Lung (tissue), 12 donors: ENCODE data around the gene CPSF4. TPM values are rescaled to one million over a fixed set of nuclear protein-coding genes. Genes with fewer than 3 reads are reported as not detected.

Source experiments
- ATAC-seq: fragments of 200-7000 bp; cut with Tn5 transposase; one replicate; pipeline ENCODE4 v1.9.1; 2020; ENCODE audit warnings: moderate number of reproducible peaks; ENCODE audit not compliant: insufficient read depth, low FRiP score
- DNase-seq, 3 donors: peaks; one replicate each; pipeline ENCODE4 v3.0.0-alpha.2; 2013 to 2017
- H3K27ac ChIP-seq, 2 donors: one replicate each; pipeline ENCODE4 v1.5.1; 2013; ENCODE audit warnings: mild to moderate bottlenecking in 2 of 2, moderate library complexity in 2 of 2, control low read depth in 1 of 2, inconsistent platforms in 1 of 2, low read depth in 1 of 2, low read length in 1 of 2
- H3K27me3 ChIP-seq, 3 donors: one replicate each; pipeline ENCODE4 v1.5.1; 2013; ENCODE audit warnings: low read length in 2 of 3; ENCODE audit not compliant: control insufficient read depth in 3 of 3, insufficient read depth in 3 of 3
- H3K36me3 ChIP-seq, 4 donors: one replicate each; pipeline ENCODE4 v1.5.1; 2013; ENCODE audit warnings: low read length in 4 of 4, mild to moderate bottlenecking in 1 of 4, moderate library complexity in 1 of 4; ENCODE audit not compliant: control insufficient read depth in 4 of 4, insufficient read depth in 4 of 4
- H3K4me1 ChIP-seq, 5 donors: one replicate each; pipeline ENCODE4 v1.5.1; 2013; ENCODE audit warnings: low read length in 5 of 5, mild to moderate bottlenecking in 2 of 5, moderate library complexity in 1 of 5; ENCODE audit not compliant: control insufficient read depth in 5 of 5, insufficient read depth in 5 of 5
- H3K4me3 ChIP-seq: one replicate; pipeline ENCODE4 v1.5.1; 2013; ENCODE audit warnings: mild to moderate bottlenecking, control low read depth, moderate library complexity
- H3K9ac ChIP-seq, 2 donors: one replicate each; pipeline ENCODE4 v1.5.1; 2013; ENCODE audit warnings: low read length in 2 of 2, control low read depth in 1 of 2; ENCODE audit not compliant: insufficient read depth in 1 of 2
- H3K9me3 ChIP-seq, 4 donors: one replicate each; pipeline ENCODE4 v1.5.1; 2013; ENCODE audit warnings: low read length in 3 of 4, mild to moderate bottlenecking in 1 of 4, moderate library complexity in 1 of 4; ENCODE audit not compliant: control insufficient read depth in 4 of 4, insufficient read depth in 3 of 4
- WGBS, 2 donors: extraction: QIAGEN DNeasy Blood & Tissue Kit; methylation state at CpG; one replicate each; pipeline ENCODE4 v1.1.7; 2013; 5-methylcytosine and 5-hydroxymethylcytosine counted together
- polyA plus RNA-seq, 2 donors: library from polyadenylated mRNA; stranded (reverse); fragments of 200-250 nt; gene quantifications; one replicate each; pipeline ENCODE4 v1.2.1, GENCODE V29; 2013
- total RNA-seq, 2 donors: library from RNA; depleted of rRNA in 1 of 2; stranded (reverse); fragments of >200 nt in 1 of 2; gene quantifications; one replicate each; pipeline ENCODE4 v1.2.1, GENCODE V29; 2014 to 2021
- TF ChIP-seq, protein P1 (sequence below): IDR thresholded peaks from 2 replicates; pipeline ENCODE4 v1.5.1; 2012; ENCODE audit warnings: mild to moderate bottlenecking; ENCODE audit errors: control extremely low read depth, extremely low read depth
- donor health status: control.
- donor health status: control.
- donor health status: Bipolar disorder and iron deficiency.
- donor health status: healthy.
- donor health status: DM: yes; HTN: yes; CAD: no.

The CPSF4 gene
- total and polyA plus RNA-seq, 4 donors: 18.3 to 36.8 (median 27.7) TPM

DNA sequence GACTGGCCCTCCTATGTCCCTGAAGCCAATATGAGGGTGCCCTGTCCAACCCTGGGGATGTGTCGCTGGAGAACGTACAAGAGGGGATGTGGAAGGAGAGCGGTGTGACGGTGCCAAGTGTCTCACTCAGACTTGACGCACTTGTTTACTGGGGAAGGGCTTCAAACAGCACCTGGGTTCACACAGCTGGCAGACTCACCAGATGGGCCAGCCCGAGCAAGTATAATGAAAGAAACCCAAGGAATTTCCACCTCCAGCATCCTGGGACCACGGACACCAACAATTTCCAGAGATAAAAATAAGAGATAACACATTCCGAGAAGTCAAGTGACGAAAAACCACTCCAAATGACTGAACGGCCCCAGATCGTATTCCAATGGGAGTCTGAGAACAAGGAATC lies 21.9 kb downstream of the CPSF4 start:
- DNase-seq (no peak), ATAC-seq (no peak)
- H3K36me3 ChIP-seq: peaks cover 3 to 40% (median 37%) of the 10 kb centered on the region in 4 donors
- 79 to 88% methylated on average over 11 of the region's 11 CpGs for WGBS, 2 donors
- H3K9me3 ChIP-seq: no peaks in the 10 kb centered on the region
- peak overlapping the region in 1 of 2 donors; percentile 3 for H3K9ac ChIP-seq
- peaks cover 0 to 11% (median 5%) of the 10 kb centered on the region in 5 donors for H3K4me1 ChIP-seq
- no peak overlapping the region for H3K4me3 ChIP-seq
- TF ChIP-seq, protein P1, sequence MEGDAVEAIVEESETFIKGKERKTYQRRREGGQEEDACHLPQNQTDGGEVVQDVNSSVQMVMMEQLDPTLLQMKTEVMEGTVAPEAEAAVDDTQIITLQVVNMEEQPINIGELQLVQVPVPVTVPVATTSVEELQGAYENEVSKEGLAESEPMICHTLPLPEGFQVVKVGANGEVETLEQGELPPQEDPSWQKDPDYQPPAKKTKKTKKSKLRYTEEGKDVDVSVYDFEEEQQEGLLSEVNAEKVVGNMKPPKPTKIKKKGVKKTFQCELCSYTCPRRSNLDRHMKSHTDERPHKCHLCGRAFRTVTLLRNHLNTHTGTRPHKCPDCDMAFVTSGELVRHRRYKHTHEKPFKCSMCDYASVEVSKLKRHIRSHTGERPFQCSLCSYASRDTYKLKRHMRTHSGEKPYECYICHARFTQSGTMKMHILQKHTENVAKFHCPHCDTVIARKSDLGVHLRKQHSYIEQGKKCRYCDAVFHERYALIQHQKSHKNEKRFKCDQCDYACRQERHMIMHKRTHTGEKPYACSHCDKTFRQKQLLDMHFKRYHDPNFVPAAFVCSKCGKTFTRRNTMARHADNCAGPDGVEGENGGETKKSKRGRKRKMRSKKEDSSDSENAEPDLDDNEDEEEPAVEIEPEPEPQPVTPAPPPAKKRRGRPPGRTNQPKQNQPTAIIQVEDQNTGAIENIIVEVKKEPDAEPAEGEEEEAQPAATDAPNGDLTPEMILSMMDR: no peak
- no peaks in the 10 kb centered on the region for H3K27me3 ChIP-seq
- no peak overlapping the region for H3K27ac ChIP-seq

DNA sequence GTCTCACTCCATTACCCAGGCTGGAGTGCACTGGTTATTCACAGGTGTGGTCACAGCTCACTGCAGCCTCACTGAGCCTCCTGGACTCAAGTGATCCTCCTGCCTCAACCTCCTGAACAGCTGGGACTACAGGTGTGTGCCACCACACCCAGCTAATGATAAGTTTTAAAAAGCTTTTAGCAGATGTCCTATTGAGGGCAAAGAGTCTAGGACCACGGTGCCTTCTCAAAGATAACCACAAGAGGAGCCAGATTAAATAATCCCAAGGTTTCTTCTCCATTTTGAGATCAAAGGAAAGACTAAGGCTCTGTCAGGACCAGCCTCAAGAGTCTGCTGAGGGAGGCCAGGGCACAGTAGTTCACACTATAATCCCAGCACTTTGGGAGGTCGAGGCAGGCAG lies 22.5 kb downstream of the CPSF4 start:
- TF ChIP-seq, protein P1: no peak
- no peak overlapping the region for H3K9ac ChIP-seq
- H3K36me3 ChIP-seq: peaks cover 3 to 38% (median 32%) of the 10 kb centered on the region in 4 donors
- no peaks in the 10 kb centered on the region for H3K27me3 ChIP-seq
- H3K4me1 ChIP-seq: peaks cover 0 to 11% (median 5%) of the 10 kb centered on the region in 5 donors
- ATAC-seq: no peak
- 87 to 93% methylated on average over 2 of the region's 2 CpGs for WGBS, 2 donors
- no peaks in the 10 kb centered on the region for H3K9me3 ChIP-seq
- no peak overlapping the region for H3K27ac ChIP-seq
- DNase-seq: no peak
- H3K4me3 ChIP-seq: no peak overlapping the region

DNA sequence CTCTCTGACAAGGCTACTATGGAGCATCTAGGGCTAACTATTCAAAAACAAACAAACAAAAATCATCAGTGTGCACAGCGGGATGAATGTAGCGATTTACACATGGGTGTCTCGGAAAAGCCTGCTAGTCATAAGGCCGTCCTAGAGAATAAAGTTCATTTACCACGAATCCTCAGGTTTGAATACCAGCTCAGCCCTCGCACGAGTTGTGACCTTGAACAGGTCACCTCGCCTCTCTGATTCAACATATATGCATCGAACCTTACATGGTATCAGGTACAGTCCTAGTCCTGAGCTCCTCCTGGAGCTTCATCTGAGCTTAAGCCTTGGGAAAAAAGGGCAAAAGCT lies 26.7 kb downstream of the CPSF4 start:
- Histone ChIP-seq H3K4me1 (peaks cover 0 to 12% (median 5%) of the 10 kb centered on the region in 5 donors), H3K4me3 (peak overlapping the region; percentile 83), H3K9me3 (no peaks in the 10 kb centered on the region), H3K9ac (peak overlapping the region; percentile 84 to 97), H3K27me3 (no peaks in the 10 kb centered on the region), H3K36me3 (peaks cover 0 to 12% (median 4%) of the 10 kb centered on the region in 4 donors), H3K27ac (peak overlapping the region; percentile 86 to 91)
- TF ChIP-seq, protein P1: no peak
- DNase-seq: no peak
- no peak for ATAC-seq
- WGBS, 2 donors: 4 to 5% methylated on average over 9 of the region's 9 CpGs

DNA sequence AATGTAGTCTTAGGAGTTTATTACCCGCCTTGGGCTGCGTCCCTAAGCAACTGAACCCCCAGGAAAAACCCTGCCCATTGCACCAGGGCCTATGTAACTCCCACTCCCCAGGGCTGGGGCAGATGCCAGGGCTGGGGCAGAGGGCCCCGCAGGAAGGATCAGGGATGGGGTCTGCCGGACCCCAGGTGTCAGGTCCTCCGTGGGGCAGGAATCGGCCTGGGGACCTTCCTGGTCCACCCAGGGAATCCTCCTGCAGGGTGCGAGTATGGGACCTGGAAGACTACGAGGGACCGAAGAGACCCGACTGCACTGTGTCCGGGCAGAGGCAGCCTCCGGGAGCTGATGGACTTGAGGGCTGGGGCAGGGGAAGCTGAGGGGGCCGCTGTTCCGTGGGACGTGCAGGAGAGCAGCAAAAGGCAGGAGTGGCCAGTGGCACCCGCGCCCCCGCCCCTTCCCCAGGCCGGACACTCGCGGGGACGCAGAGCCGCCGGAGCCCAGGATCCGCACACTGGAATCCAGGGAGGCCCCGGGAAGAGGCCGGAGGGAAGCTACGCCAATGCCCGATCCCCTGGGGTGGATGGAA lies 29.7 kb downstream of the CPSF4 start:
- Histone ChIP-seq H3K4me3 (no peak overlapping the region), H3K27me3 (no peaks in the 10 kb centered on the region), H3K9ac (no peak overlapping the region), H3K4me1 (peaks cover 0 to 14% (median 7%) of the 10 kb centered on the region in 5 donors), H3K9me3 (no peaks in the 10 kb centered on the region), H3K36me3 (peaks cover 0 to 5% (median 1%) of the 10 kb centered on the region in 4 donors), H3K27ac (no peak overlapping the region)
- WGBS, 2 donors: 88 to 91% methylated on average over 29 of the region's 29 CpGs
- no peak for ATAC-seq
- TF ChIP-seq, protein P1: no peak
- no peak for DNase-seq
